Cardiac muscle cell (in vitro differentiated cells and primary cell): ENCODE results near the gene LZTR1. TPM values are rescaled to one million over a fixed set of nuclear protein-coding genes. Genes with fewer than 3 reads are reported as not detected.

Experiments
- DNase-seq, 2 donors: peaks; one replicate each; pipeline versions ENCODE4 v3.0.0 to v3.0.0-alpha.2; 2010 to 2017; ENCODE audit warnings: low read depth in 1 of 2, low spot score in 1 of 2
- H3K27ac ChIP-seq: fragments of 200-600 bp; sonication (generic); 2 replicates; pipeline ENCODE4 v1.5.1; 2016
- H3K27me3 ChIP-seq: fragments of 200-600 bp; sonication (generic); 2 replicates; pipeline ENCODE4 v1.6.0; 2016; ENCODE audit warnings: control low read depth
- H3K36me3 ChIP-seq: fragments of 200-600 bp; sonication (generic); 2 replicates; pipeline ENCODE4 v1.5.1; 2016; ENCODE audit warnings: control low read depth
- H3K4me1 ChIP-seq: fragments of 200-600 bp; sonication (generic); 2 replicates; pipeline ENCODE4 v1.8.1; 2017; ENCODE audit warnings: low read depth, mild to moderate bottlenecking, mixed run types
- H3K4me3 ChIP-seq: fragments of 200-600 bp; sonication (generic); 2 replicates; pipeline ENCODE4 v1.5.1; 2016; ENCODE audit warnings: mild to moderate bottlenecking
- H3K9me3 ChIP-seq: fragments of 200-600 bp; sonication (generic); 2 replicates; pipeline ENCODE4 v1.5.1; 2017; ENCODE audit warnings: low read depth, mild to moderate bottlenecking, control low read depth
- polyA plus RNA-seq: library from polyadenylated mRNA; unstranded; fragments of >200 nt; fragmentation: Nextera tagmentation; extraction: Ambion mirVana; gene quantifications from 2 replicates; pipeline ENCODE4 v1.2.1, GENCODE V29; 2016
- total RNA-seq: library from RNA; depleted of rRNA; stranded (reverse); fragments of >200 nt; gene quantifications from 2 replicates; pipeline ENCODE4 v1.2.3, GENCODE V29; 2016
- TF ChIP-seq, protein P1 (sequence below): IDR thresholded peaks from 2 replicates; pipeline ENCODE4 v1.5.1; 2012; ENCODE audit warnings: low read depth, mild to moderate bottlenecking, low read length

The LZTR1 gene
- total and polyA plus RNA-seq, 2 experiments from 2014 or later, result 60.9 to 62.6 TPM

DNA sequence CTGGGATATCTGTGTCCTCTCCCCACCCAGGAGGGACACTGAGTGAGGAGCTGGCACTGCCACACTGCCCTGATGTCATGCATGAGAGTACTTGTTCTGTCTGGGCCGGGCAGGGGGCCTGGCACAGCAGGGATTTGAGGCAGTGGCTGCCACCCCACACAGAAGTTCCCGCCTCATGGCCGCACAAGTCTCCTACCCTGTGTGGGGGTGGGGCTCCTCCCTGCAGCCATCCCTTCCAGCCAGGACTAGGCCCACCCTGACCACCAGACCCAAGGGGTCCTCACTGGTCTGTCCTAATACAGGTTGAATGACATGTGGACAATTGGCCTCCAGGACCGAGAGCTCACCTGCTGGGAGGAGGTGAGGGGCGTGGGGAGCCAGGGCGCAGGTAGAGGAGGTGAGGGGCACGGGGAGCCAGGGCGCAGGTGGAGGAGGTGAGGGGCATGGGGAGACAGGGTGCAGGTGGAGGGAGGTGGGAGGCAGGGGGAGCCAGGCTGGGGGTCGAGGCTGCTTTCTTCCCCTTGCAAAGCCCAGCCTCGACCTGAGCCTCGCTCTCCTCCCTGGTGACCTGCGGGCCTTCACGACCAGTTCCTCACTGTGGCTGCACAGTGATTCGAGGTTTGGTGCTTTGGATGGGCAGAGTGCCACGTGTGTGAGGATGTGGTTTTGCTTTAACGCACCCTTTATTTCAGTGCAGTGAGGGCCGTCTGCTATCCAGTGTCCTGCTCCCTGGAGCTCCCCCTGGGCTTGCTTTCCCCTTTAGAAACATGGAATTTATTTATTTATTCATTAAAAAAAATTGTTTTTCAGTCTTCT is 7.4 kb downstream of the LZTR1 start:
- H3K4me1 ChIP-seq, result no peaks in the 10 kb centered on the region
- DNase-seq, result peak in 1 of 2 donors; percentile 28
- H3K4me3 ChIP-seq, result no peak overlapping the region
- H3K9me3 ChIP-seq, result no peaks in the 10 kb centered on the region
- H3K27ac ChIP-seq, result no peak overlapping the region
- peaks cover 14% of the 10 kb centered on the region for H3K36me3 ChIP-seq
- no peaks in the 10 kb centered on the region for H3K27me3 ChIP-seq
- TF ChIP-seq, protein P1, sequence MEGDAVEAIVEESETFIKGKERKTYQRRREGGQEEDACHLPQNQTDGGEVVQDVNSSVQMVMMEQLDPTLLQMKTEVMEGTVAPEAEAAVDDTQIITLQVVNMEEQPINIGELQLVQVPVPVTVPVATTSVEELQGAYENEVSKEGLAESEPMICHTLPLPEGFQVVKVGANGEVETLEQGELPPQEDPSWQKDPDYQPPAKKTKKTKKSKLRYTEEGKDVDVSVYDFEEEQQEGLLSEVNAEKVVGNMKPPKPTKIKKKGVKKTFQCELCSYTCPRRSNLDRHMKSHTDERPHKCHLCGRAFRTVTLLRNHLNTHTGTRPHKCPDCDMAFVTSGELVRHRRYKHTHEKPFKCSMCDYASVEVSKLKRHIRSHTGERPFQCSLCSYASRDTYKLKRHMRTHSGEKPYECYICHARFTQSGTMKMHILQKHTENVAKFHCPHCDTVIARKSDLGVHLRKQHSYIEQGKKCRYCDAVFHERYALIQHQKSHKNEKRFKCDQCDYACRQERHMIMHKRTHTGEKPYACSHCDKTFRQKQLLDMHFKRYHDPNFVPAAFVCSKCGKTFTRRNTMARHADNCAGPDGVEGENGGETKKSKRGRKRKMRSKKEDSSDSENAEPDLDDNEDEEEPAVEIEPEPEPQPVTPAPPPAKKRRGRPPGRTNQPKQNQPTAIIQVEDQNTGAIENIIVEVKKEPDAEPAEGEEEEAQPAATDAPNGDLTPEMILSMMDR, result no peak

DNA sequence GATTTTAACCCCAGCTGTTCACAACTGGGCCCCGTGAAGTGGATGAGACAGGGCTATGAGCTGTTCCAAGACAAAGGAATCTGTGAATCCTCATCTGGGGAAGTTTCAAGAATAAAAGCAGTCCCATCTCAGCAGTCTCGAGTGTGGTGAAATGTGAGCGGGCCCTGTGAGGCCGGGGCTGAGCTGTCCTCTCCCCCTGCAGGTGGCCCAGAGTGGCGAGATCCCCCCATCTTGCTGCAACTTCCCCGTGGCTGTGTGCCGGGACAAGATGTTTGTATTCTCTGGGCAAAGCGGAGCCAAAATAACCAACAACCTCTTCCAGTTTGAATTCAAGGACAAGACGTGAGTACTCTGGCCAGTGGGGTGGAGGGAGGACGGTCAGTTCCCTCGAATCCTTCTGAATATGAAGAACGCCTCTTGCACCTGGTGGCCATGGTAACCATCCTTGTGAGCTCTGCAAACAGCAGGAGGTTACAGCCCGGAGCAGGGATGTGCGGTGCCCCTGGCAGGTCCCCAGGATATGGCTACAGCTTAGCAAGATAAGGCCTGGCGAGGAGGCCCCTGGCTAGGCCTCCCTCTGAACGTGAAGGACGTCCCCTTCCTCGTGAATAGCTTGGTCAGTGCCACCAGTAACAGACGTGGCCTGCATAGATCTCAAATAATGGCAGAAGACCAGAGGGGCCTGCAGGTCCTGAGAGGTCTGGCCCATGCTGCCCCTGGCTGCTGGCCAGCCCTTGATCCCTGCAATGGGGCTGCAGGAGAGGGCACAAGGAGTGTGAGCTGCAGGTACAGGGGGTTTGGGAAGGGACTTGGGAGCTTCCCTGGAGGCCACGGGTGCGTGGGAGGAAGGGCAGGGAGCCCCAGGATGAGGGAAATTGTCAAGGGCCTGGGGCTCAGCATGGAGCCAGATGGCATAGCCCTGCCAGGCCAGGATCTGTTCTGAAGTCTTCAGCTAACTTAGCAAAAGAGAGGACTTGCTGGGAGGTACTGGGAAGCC is 8.4 kb downstream of the LZTR1 start:
- no peaks in the 10 kb centered on the region for H3K27me3 ChIP-seq
- peaks cover 14% of the 10 kb centered on the region for H3K36me3 ChIP-seq
- no peak overlapping the region for H3K27ac ChIP-seq
- H3K9me3 ChIP-seq, result no peaks in the 10 kb centered on the region
- H3K4me1 ChIP-seq, result no peaks in the 10 kb centered on the region
- DNase-seq, result no peak
- TF ChIP-seq, protein P1, result no peak
- no peak overlapping the region for H3K4me3 ChIP-seq

DNA sequence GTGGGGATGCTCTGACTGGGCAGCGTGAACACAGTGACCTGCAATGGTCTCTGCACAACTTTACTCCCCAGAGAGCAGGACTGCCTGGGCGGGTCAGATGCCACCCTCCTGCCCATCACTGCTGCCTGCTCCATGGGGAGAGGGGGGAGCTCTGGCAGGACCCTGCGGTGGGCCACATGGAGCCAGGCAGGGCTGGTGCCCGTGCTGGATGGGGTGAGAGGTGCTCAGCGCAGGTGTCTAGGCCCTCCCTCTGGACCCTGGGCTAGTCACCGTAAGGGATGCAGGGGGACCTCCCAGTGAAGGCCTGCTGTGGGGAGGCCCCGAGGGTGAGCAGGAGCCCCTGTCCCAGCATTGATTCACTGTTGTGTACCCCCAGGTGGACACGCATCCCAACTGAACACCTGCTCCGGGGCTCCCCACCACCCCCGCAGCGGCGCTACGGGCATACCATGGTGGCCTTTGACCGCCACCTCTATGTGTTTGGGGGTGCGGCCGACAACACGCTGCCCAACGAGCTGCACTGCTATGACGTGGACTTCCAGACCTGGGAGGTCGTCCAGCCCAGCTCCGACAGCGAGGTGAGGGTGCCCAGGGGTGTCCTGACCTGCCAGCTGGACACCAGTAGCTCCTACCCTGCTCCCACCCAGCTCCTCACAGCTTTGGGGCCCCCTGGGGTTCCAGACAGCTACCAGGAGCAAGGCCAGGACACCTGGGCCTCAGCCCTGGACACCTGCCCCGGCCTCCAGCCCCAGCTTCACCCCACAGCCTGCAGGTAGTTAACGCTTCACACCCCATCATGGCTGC is 9.4 kb downstream of the LZTR1 start:
- Histone ChIP-seq H3K27me3 (no peaks in the 10 kb centered on the region), H3K9me3 (no peaks in the 10 kb centered on the region), H3K4me3 (no peak overlapping the region), H3K36me3 (peaks cover 20% of the 10 kb centered on the region), H3K4me1 (no peaks in the 10 kb centered on the region), H3K27ac (no peak overlapping the region)
- no peak for DNase-seq
- TF ChIP-seq, protein P1, result no peak

DNA sequence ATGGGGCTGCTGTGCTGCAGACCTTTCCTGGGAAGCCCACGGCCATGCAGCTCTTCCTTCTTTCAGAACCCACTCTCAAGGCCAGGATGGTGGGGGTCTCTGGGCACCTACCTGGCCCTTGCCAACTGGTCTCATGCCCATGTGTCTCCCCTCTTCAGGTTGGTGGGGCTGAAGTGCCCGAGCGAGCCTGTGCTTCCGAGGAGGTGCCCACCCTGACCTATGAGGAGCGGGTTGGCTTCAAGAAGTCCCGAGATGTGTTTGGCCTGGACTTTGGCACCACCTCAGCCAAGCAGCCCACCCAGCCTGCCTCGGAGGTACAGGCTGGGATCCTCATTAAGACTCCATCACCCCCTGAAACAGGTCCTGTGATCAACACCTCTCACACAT is 10.0 kb downstream of the LZTR1 start:
- Histone ChIP-seq H3K27ac (no peak overlapping the region), H3K4me1 (no peaks in the 10 kb centered on the region), H3K27me3 (no peaks in the 10 kb centered on the region), H3K9me3 (no peaks in the 10 kb centered on the region), H3K4me3 (no peak overlapping the region), H3K36me3 (peaks cover 20% of the 10 kb centered on the region)
- TF ChIP-seq, protein P1, result no peak
- no peak for DNase-seq
